HL-60 (cell line): ENCODE measurements around the gene CHSY3.

Experiments used
- POLR2AphosphoS5 ChIP-seq: IDR thresholded peaks from 2 replicates; pipeline ENCODE4 v1.6.1; 2012; ENCODE audit warnings: low read depth
- TF ChIP-seq, protein P1 (sequence below): IDR thresholded peaks from 2 replicates; pipeline ENCODE4 v1.6.1; 2012; ENCODE audit warnings: low read depth; ENCODE audit not compliant: insufficient replicate concordance
- TF ChIP-seq, protein P2 (sequence below): IDR thresholded peaks from one replicate; pipeline ENCODE4 v1.5.1; 2011; ENCODE audit warnings: low read length, control low read depth, inconsistent platforms; ENCODE audit not compliant: insufficient read depth

DNA sequence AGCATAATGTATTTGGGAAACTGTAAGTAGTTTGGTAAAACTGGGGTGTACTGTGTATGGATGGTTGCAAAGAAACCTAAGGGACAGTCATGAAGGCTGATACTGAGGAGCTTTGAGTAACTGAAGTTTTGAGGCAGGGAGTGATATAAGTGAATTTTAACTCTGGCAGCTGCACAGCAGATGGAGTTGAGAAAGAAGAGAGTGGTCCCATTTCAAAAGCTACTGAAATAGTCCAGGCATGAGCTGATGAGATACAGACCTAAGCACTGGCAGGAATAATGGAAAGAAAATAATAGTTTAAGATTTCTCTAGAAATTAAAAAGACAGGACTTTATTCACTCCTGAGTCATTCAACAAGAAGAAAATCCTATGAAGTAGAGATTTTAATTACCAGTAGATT is 232.0 kb downstream of the CHSY3 start:
- no peak for TF ChIP-seq POLR2AphosphoS5
- TF ChIP-seq, protein P1, sequence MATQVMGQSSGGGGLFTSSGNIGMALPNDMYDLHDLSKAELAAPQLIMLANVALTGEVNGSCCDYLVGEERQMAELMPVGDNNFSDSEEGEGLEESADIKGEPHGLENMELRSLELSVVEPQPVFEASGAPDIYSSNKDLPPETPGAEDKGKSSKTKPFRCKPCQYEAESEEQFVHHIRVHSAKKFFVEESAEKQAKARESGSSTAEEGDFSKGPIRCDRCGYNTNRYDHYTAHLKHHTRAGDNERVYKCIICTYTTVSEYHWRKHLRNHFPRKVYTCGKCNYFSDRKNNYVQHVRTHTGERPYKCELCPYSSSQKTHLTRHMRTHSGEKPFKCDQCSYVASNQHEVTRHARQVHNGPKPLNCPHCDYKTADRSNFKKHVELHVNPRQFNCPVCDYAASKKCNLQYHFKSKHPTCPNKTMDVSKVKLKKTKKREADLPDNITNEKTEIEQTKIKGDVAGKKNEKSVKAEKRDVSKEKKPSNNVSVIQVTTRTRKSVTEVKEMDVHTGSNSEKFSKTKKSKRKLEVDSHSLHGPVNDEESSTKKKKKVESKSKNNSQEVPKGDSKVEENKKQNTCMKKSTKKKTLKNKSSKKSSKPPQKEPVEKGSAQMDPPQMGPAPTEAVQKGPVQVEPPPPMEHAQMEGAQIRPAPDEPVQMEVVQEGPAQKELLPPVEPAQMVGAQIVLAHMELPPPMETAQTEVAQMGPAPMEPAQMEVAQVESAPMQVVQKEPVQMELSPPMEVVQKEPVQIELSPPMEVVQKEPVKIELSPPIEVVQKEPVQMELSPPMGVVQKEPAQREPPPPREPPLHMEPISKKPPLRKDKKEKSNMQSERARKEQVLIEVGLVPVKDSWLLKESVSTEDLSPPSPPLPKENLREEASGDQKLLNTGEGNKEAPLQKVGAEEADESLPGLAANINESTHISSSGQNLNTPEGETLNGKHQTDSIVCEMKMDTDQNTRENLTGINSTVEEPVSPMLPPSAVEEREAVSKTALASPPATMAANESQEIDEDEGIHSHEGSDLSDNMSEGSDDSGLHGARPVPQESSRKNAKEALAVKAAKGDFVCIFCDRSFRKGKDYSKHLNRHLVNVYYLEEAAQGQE, result no peak
- TF ChIP-seq, protein P2, sequence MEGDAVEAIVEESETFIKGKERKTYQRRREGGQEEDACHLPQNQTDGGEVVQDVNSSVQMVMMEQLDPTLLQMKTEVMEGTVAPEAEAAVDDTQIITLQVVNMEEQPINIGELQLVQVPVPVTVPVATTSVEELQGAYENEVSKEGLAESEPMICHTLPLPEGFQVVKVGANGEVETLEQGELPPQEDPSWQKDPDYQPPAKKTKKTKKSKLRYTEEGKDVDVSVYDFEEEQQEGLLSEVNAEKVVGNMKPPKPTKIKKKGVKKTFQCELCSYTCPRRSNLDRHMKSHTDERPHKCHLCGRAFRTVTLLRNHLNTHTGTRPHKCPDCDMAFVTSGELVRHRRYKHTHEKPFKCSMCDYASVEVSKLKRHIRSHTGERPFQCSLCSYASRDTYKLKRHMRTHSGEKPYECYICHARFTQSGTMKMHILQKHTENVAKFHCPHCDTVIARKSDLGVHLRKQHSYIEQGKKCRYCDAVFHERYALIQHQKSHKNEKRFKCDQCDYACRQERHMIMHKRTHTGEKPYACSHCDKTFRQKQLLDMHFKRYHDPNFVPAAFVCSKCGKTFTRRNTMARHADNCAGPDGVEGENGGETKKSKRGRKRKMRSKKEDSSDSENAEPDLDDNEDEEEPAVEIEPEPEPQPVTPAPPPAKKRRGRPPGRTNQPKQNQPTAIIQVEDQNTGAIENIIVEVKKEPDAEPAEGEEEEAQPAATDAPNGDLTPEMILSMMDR, result no peak
